ENCODE results near the gene TRAF3. TPM values are rescaled to one million over a fixed set of nuclear protein-coding genes. Genes with fewer than 3 reads are reported as not detected.
A peak's percentile ranks its signal among the peaks of the same experiment; 100 is the strongest.

The TRAF3 gene
- total RNA-seq, 1 donor from 2014 or later = 26.3 TPM

- no peaks in the 10 kb centered on the region for H3K4me1 Mint-ChIP-seq (ENCODE audit: low read depth)
- no peak for DNase-seq (ENCODE audit: low spot score, unreplicated experiment)
- no peaks in the 10 kb centered on the region for H3K9me3 Mint-ChIP-seq (ENCODE audit: low read depth)
- TF ChIP-seq CTCF (IDR thresholded peaks at IDR 0.05; ENCODE audit: unreplicated experiment) = no peak
- no peak overlapping the region for H3K4me3 Mint-ChIP-seq (ENCODE audit: low read depth)
- no peak overlapping the region for H3K27ac Mint-ChIP-seq
- peaks cover 23% of the 10 kb centered on the region for H3K36me3 Mint-ChIP-seq (ENCODE audit: insufficient read depth)
- no peaks in the 10 kb centered on the region for H3K27me3 Mint-ChIP-seq
These were observed 173.8 kb downstream of the TRAF3 start for GRCh38 chr14:102951034-102951433.

GRCh38 chr14:102951799-102952198 lies 174.6 kb downstream of the TRAF3 start:
- H3K4me1 Mint-ChIP-seq (ENCODE audit: low read depth) = no peaks in the 10 kb centered on the region
- no peak for TF ChIP-seq CTCF (IDR thresholded peaks at IDR 0.05; ENCODE audit: unreplicated experiment)
- H3K4me3 Mint-ChIP-seq (ENCODE audit: low read depth) = no peak overlapping the region
- no peak for DNase-seq (ENCODE audit: low spot score, unreplicated experiment)
- no peaks in the 10 kb centered on the region for H3K27me3 Mint-ChIP-seq
- peaks cover 25% of the 10 kb centered on the region for H3K36me3 Mint-ChIP-seq (ENCODE audit: insufficient read depth)
- no peak overlapping the region for H3K27ac Mint-ChIP-seq
- H3K9me3 Mint-ChIP-seq (ENCODE audit: low read depth) = no peaks in the 10 kb centered on the region

- H3K27me3 Mint-ChIP-seq = no peaks in the 10 kb centered on the region
- H3K4me3 Mint-ChIP-seq (ENCODE audit: low read depth) = no peak overlapping the region
- H3K27ac Mint-ChIP-seq = no peak overlapping the region
- no peak for TF ChIP-seq CTCF (IDR thresholded peaks at IDR 0.05; ENCODE audit: unreplicated experiment)
- H3K4me1 Mint-ChIP-seq (ENCODE audit: low read depth) = no peaks in the 10 kb centered on the region
- DNase-seq (ENCODE audit: low spot score, unreplicated experiment) = no peak
- peaks cover 24% of the 10 kb centered on the region for H3K36me3 Mint-ChIP-seq (ENCODE audit: insufficient read depth)
- H3K9me3 Mint-ChIP-seq (ENCODE audit: low read depth) = no peaks in the 10 kb centered on the region
These were observed 175.0 kb downstream of the TRAF3 start for GRCh38 chr14:102952276-102952675.

- H3K4me3 Mint-ChIP-seq (ENCODE audit: low read depth) = no peak overlapping the region
- H3K27ac Mint-ChIP-seq = no peak overlapping the region
- no peak for TF ChIP-seq CTCF (IDR thresholded peaks at IDR 0.05; ENCODE audit: unreplicated experiment)
- H3K27me3 Mint-ChIP-seq = no peaks in the 10 kb centered on the region
- no peaks in the 10 kb centered on the region for H3K4me1 Mint-ChIP-seq (ENCODE audit: low read depth)
- H3K9me3 Mint-ChIP-seq (ENCODE audit: low read depth) = no peaks in the 10 kb centered on the region
- H3K36me3 Mint-ChIP-seq (ENCODE audit: insufficient read depth) = peaks cover 27% of the 10 kb centered on the region
- DNase-seq (ENCODE audit: low spot score, unreplicated experiment) = no peak
These were observed 175.9 kb downstream of the TRAF3 start for GRCh38 chr14:102953100-102953499.

GRCh38 chr14:102954081-102954789 lies 177.0 kb downstream of the TRAF3 start:
- Mint-ChIP-seq H3K4me1 (ENCODE audit: low read depth) (no peaks in the 10 kb centered on the region), H3K27ac (peak overlapping the region; percentile 73), H3K9me3 (ENCODE audit: low read depth) (no peaks in the 10 kb centered on the region), H3K4me3 (ENCODE audit: low read depth) (no peak overlapping the region), H3K36me3 (ENCODE audit: insufficient read depth) (peaks cover 31% of the 10 kb centered on the region), H3K27me3 (no peaks in the 10 kb centered on the region)
- DNase-seq (ENCODE audit: low spot score, unreplicated experiment) = no peak
- TF ChIP-seq CTCF (IDR thresholded peaks at IDR 0.05; ENCODE audit: unreplicated experiment) = no peak
